Upper lobe of right lung (tissue), 1 donor: ENCODE data around the gene FBXL12. TPM values are rescaled to one million over a fixed set of nuclear protein-coding genes. Genes with fewer than 3 reads are reported as not detected.

Source experiments
- ATAC-seq: fragments of 200-7000 bp; cut with Tn5 transposase; one replicate; pipeline ENCODE4 v1.9.1; 2020; ENCODE audit warnings: mild to moderate bottlenecking, moderate library complexity
- DNase-seq: peaks from one replicate; pipeline ENCODE4 v3.0.0-alpha.2; 2020
- H3K27ac ChIP-seq: fragments of 200-600 bp; one replicate; pipeline ENCODE4 v1.8.0; 2022
- H3K27me3 ChIP-seq: fragments of 200-600 bp; one replicate; pipeline ENCODE4 v1.8.0; 2022; ENCODE audit warnings: mild to moderate bottlenecking
- H3K36me3 ChIP-seq: fragments of 200-600 bp; one replicate; pipeline ENCODE4 v1.8.0; 2022
- H3K4me1 ChIP-seq: fragments of 200-600 bp; one replicate; pipeline ENCODE4 v1.8.0; 2022
- H3K4me3 ChIP-seq: fragments of 200-600 bp; one replicate; pipeline ENCODE4 v1.8.0; 2022; ENCODE audit warnings: mild to moderate bottlenecking
- H3K9me3 ChIP-seq: fragments of 200-600 bp; one replicate; pipeline ENCODE4 v1.8.0; 2022
- CTCF ChIP-seq: fragments of 200-600 bp; IDR thresholded peaks from one replicate; pipeline ENCODE4 v1.8.0; 2022; ENCODE audit warnings: antibody characterized with exemption
- intact Hi-C: fragments of 100-400 bp; cut with DNase I; formaldehyde crosslinking; loops from one replicate; pipeline ENCODE4 v1.11.0; 2022
- total RNA-seq: library from RNA; stranded (reverse); fragmentation: NEBNext Ultra II Directional; extraction: Animal tissue kit (Norgen Biotek cat#: 25700); gene quantifications from one replicate; pipeline ENCODE4 v1.2.1, GENCODE V29; 2021
- donor health status: DM: no; HTN: yes; CAD: no; lungs with severe emphysema.

The FBXL12 gene
- total RNA-seq, 1 donor from 2014 or later = 21.5 TPM

GRCh38 chr19:9835507-9835949, 16.6 kb upstream of the FBXL12 start:
- peaks cover 12% of the 10 kb centered on the region for H3K4me1 ChIP-seq
- H3K27ac ChIP-seq = peak overlapping the region; percentile 67
- no peak for TF ChIP-seq CTCF
- H3K36me3 ChIP-seq = peaks cover 19% of the 10 kb centered on the region
- intact Hi-C loops = no loop called here
- H3K27me3 ChIP-seq = no peaks in the 10 kb centered on the region
- ATAC-seq (peak; percentile 21), DNase-seq (no peak)
- H3K4me3 ChIP-seq = peak overlapping the region; percentile 85
- H3K9me3 ChIP-seq = no peaks in the 10 kb centered on the region

DNA sequence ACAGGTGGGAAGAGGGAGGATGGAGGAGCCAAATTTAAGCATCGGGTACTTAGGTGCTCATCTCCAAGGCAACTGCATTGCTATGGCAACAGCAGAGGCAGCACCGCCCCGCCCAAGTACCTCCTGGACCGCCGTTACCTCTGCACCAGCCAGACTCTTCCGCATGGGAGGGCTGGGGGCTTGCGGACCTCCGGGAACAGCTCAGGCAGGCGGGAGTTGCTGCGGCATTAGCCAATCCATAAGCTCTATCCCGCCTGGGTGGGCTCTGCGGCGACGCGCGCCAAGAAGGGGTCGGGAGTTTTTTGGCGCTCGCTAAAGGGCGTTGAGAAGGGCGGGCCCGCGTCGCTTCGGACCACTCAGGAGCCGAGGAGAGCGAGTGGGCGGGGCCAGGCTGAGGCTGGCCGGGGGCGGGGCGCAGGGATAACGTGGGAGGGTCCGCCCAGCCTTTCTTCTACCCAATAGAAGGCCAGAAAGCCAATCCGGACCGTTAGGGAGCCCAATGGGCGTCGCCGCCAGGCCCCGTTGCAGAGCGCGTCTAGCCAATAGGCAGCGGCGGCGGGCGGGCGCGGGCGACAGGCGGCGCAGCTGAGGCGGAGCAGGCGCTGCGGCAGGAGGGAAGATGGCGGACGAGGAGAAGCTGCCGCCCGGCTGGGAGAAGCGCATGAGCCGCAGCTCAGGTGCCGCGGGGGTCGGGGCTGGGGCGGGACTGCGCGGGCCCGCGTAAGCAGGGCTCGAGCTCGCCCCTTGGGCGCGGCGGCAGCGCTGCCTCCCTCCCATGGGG, 16.0 kb upstream of the FBXL12 start, which contains the start of gene PIN1:
Gene PIN1 (plus strand): TSS at position 593 of the 781 bp plus-strand sequence. CDS start 27 bp downstream, at position 620.
- H3K4me1 ChIP-seq = peaks cover 12% of the 10 kb centered on the region
- peak; percentile 99 for DNase-seq
- peaks cover 16% of the 10 kb centered on the region for H3K36me3 ChIP-seq
- H3K9me3 ChIP-seq = no peaks in the 10 kb centered on the region
- intact Hi-C loops = no loop called here
- H3K27ac ChIP-seq = peak within 1 kb of the TSS; percentile 73
- peak; percentile 99 for ATAC-seq
- H3K27me3 ChIP-seq = no peaks in the 10 kb centered on the region
- TF ChIP-seq CTCF = peak; percentile 73
- peak within 1 kb of the TSS; percentile 85 for H3K4me3 ChIP-seq

- ATAC-seq (no peak), DNase-seq (no peak)
- no peak for TF ChIP-seq CTCF
- Histone ChIP-seq H3K4me3 (peak overlapping the region; percentile 85), H3K4me1 (peaks cover 13% of the 10 kb centered on the region), H3K27ac (peak overlapping the region; percentile 73), H3K36me3 (peaks cover 16% of the 10 kb centered on the region), H3K27me3 (no peaks in the 10 kb centered on the region), H3K9me3 (no peaks in the 10 kb centered on the region)
- intact Hi-C loops = no loop called here
These were observed 15.4 kb upstream of the FBXL12 start for GRCh38 chr19:9834307-9834725.

DNA sequence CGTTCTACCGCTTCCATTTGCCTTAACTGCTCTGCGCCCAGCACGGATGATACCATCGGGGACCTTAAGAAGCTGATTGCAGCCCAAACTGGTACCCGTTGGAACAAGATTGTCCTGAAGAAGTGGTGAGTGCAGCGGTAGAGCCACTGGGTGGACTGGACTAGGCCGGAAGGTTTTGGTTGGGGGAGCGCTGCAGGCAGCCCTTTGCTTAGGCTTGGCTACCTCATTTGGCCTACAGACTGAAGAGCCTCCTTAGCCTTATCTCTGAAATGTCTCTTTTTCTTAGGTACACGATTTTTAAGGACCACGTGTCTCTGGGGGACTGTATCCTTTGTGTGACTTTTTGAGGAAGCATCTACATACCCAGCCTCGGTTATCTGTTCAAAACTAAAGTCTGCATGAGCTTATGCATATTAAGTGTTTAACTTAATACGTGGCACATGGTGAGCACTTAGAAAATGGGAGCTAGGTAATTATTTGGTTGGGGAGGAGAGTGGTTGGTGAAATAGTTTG, 9.7 kb upstream of the FBXL12 start:
- intact Hi-C loops = no loop called here
- ATAC-seq = no peak
- Histone ChIP-seq H3K4me1 (peaks cover 24% of the 10 kb centered on the region), H3K27ac (peak overlapping the region; percentile 85), H3K9me3 (no peaks in the 10 kb centered on the region), H3K27me3 (no peaks in the 10 kb centered on the region), H3K4me3 (peak overlapping the region; percentile 91), H3K36me3 (peaks cover 13% of the 10 kb centered on the region)
- DNase-seq = no peak
- TF ChIP-seq CTCF = no peak

GRCh38 chr19:9827289-9828238, 8.7 kb upstream of the FBXL12 start, which contains the start of gene UBL5:
UBL5 (plus strand) TSS chr19:9827918; CDS start chr19:9828338, 420 bp downstream.
- peak within 1 kb of the TSS; percentile 85 for H3K27ac ChIP-seq
- TF ChIP-seq CTCF = no peak
- H3K9me3 ChIP-seq = no peaks in the 10 kb centered on the region
- intact Hi-C loops = no loop called here
- ATAC-seq (peak; percentile 99), DNase-seq (peak; percentile 92)
- peaks cover 13% of the 10 kb centered on the region for H3K36me3 ChIP-seq
- no peaks in the 10 kb centered on the region for H3K27me3 ChIP-seq
- H3K4me3 ChIP-seq = peak within 1 kb of the TSS; percentile 91
- H3K4me1 ChIP-seq = peaks cover 24% of the 10 kb centered on the region
